Endothelial cell of umbilical vein (primary cell): ENCODE results near the gene POU2AF3. TPM values are rescaled to one million over a fixed set of nuclear protein-coding genes. Genes with fewer than 3 reads are reported as not detected.

Experiments used
- BruUV-seq: library from RNA; stranded (reverse); fragments of 400-500 nt; replicated peaks from 2 replicates; lab custom pipeline; 2021; lab: Mats Ljungman, UMichigan
- CTCF ChIA-PET: fragments of 300-600, 350-600 bp; sonication (Branson Sonifier 250); formaldehyde crosslinking; loops from one replicate; lab custom pipeline; 2021; ENCODE audit warnings: antibody characterized with exemption, inconsistent platforms; lab: Charles Lee
- POLR2A ChIA-PET: fragments of 300-600, 350-600 bp; sonication (Branson Sonifier 250); formaldehyde crosslinking; loops from one replicate; lab custom pipeline; 2021; ENCODE audit warnings: antibody characterized with exemption, inconsistent platforms; lab: Charles Lee
- DNase-seq: peaks from one replicate; pipeline ENCODE4 v3.0.0-alpha.2; 2011; ENCODE audit warnings: low read depth, low spot score
- FAIRE-seq: peaks from 2 replicates; lab custom pipeline; 2011; peaks lifted over from hg19 to GRCh38; lab: Jason Lieb, UNC
- H2AFZ ChIP-seq: 2 replicates; pipeline ENCODE4 v1.6.0; 2012; ENCODE audit warnings: low read depth, low read length, control low read depth, inconsistent platforms
- H3K27ac ChIP-seq: 2 replicates; pipeline ENCODE4 v1.5.1; 2011; ENCODE audit warnings: low read depth, mild to moderate bottlenecking, control low read depth, low read length, moderate library complexity; ENCODE audit not compliant: insufficient read depth
- H3K27me3 ChIP-seq, 2 experiments: 2 replicates each; pipeline versions ENCODE4 v1.6.0 to v1.6.1; 2011; ENCODE audit warnings: low read length in 2 of 2, mixed read lengths in 1 of 2; ENCODE audit not compliant: control insufficient read depth in 2 of 2, insufficient read depth in 2 of 2
- H3K36me3 ChIP-seq, 2 experiments: 2 replicates in 1 of 2; 3 replicates in 1 of 2; pipeline ENCODE4 v1.5.1; 2011; ENCODE audit warnings: low read length in 2 of 2, mild to moderate bottlenecking in 1 of 2, moderate library complexity in 1 of 2; ENCODE audit not compliant: control insufficient read depth in 2 of 2, insufficient read depth in 2 of 2; ENCODE audit errors: extremely low read depth in 1 of 2
- H3K4me1 ChIP-seq: 3 replicates; pipeline ENCODE4 v1.5.1; 2011; ENCODE audit warnings: mild to moderate bottlenecking, low read length; ENCODE audit not compliant: control insufficient read depth, insufficient read depth; ENCODE audit errors: extremely low read depth
- H3K4me2 ChIP-seq: 2 replicates; pipeline ENCODE4 v1.6.1; 2011; ENCODE audit warnings: low read length, control low read depth, mixed read lengths; ENCODE audit not compliant: insufficient read depth
- H3K4me3 ChIP-seq, 3 experiments: fragments of 200-600 bp in 1 of 3; sonication (generic), shearing (Covaris generic) in 1 of 3; replicated peaks in 1 of 3; 2 replicates each; pipeline ENCODE4 v1.5.1; 2011 to 2016; ENCODE audit warnings: control low read depth in 3 of 3, low read length in 3 of 3, mild to moderate bottlenecking in 2 of 3, inconsistent platforms in 1 of 3, low read depth in 1 of 3, moderate library complexity in 1 of 3; ENCODE audit not compliant: insufficient read depth in 1 of 3
- H3K79me2 ChIP-seq: 2 replicates; pipeline ENCODE4 v1.6.0; 2012; ENCODE audit warnings: low read length, inconsistent platforms; ENCODE audit not compliant: control insufficient read depth, insufficient read depth
- H3K9ac ChIP-seq: replicated peaks from 2 replicates; pipeline ENCODE3; 2011; ENCODE audit warnings: low read length, control low read depth; ENCODE audit not compliant: insufficient read depth; ENCODE audit errors: extremely low read depth
- H3K9me1 ChIP-seq: replicated peaks from 3 replicates; pipeline ENCODE4 v1.6.0; 2011; ENCODE audit warnings: mild to moderate bottlenecking, low read length; ENCODE audit not compliant: control insufficient read depth, insufficient read depth; ENCODE audit errors: extremely low read depth
- H3K9me3 ChIP-seq: replicated peaks from 2 replicates; pipeline ENCODE4 v1.5.1; 2012; ENCODE audit warnings: low read length, inconsistent platforms; ENCODE audit not compliant: control insufficient read depth, insufficient read depth
- H4K20me1 ChIP-seq: replicated peaks from 2 replicates; pipeline ENCODE3; 2011; ENCODE audit warnings: mild to moderate bottlenecking, low read length; ENCODE audit not compliant: control insufficient read depth, insufficient read depth; ENCODE audit errors: extremely low read depth
- EZH2 ChIP-seq: IDR thresholded peaks from 2 replicates; pipeline ENCODE4 v1.6.1; 2012; ENCODE audit warnings: borderline replicate concordance, low read depth, mild to moderate bottlenecking, moderate library complexity, low read length, inconsistent platforms; ENCODE audit not compliant: severe bottlenecking
- FOS ChIP-seq: IDR thresholded peaks from 2 replicates; pipeline ENCODE4 v1.6.1; 2011; ENCODE audit warnings: mild to moderate bottlenecking, low read length, moderate library complexity, borderline replicate concordance; ENCODE audit not compliant: insufficient read depth
- GATA2 ChIP-seq: IDR thresholded peaks from 2 replicates; pipeline ENCODE4 v1.7.0; 2011; ENCODE audit warnings: low read depth, mild to moderate bottlenecking, moderate library complexity, mixed read lengths, low read length; ENCODE audit not compliant: insufficient read length, insufficient read depth
- JUN ChIP-seq: IDR thresholded peaks from 2 replicates; pipeline ENCODE4 v1.6.1; 2011; ENCODE audit warnings: borderline replicate concordance, low read depth; ENCODE audit not compliant: insufficient read length, insufficient read depth
- MAX ChIP-seq: IDR thresholded peaks from 2 replicates; pipeline ENCODE4 v1.6.1; 2011; ENCODE audit not compliant: insufficient read depth, insufficient read length
- MYC ChIP-seq: IDR thresholded peaks from one replicate; pipeline ENCODE4 v1.6.1; 2011; ENCODE audit warnings: mild to moderate bottlenecking, low read depth, low read length
- POLR2A ChIP-seq: IDR thresholded peaks from 2 replicates; pipeline ENCODE4 v1.6.1; 2012; ENCODE audit warnings: low read depth, mild to moderate bottlenecking, control low read depth, low read length
- POLR2AphosphoS5 ChIP-seq: IDR thresholded peaks from 2 replicates; pipeline ENCODE4 v1.6.1; 2012; ENCODE audit warnings: low read depth, mild to moderate bottlenecking, control low read depth, low read length, moderate library complexity; ENCODE audit not compliant: insufficient read depth
- dilution Hi-C: fragments of 300-500 bp; cut with MboI; formaldehyde crosslinking; loops from one replicate; pipeline ENCODE4 v1.15.0; 2019; ENCODE audit warnings: low sequenced_read_pairs; ENCODE audit not compliant: extremely low pct_ligation_motif_present
- intact Hi-C: fragments of 100-400 bp; cut with micrococcal nuclease; formaldehyde crosslinking; loops from one replicate; pipeline ENCODE4 v1.10.0; 2022
- polyA plus RNA-seq, 4 experiments: library from polyadenylated mRNA; depleted of rRNA in 3 of 4; stranded (reverse) in 3 of 4; unstranded in 1 of 4; fragments of >200 nt; gene quantifications; 2 replicates each; pipeline versions ENCODE4 v1.2.1 to v1.2.3, GENCODE V29; 2011 to 2012; ENCODE audit warnings: missing spikeins in 1 of 4
- total RNA-seq: library from RNA; stranded (reverse); gene quantifications from 2 replicates; pipeline ENCODE4 v1.2.3, GENCODE V29; 2021
- TF ChIP-seq, protein P1 (sequence below), 2 donors: IDR thresholded peaks; 1 replicate in 1 of 2; 2 replicates in 1 of 2; pipeline ENCODE4 v1.5.1; 2011; ENCODE audit warnings: low read length in 2 of 2, mild to moderate bottlenecking in 2 of 2, moderate library complexity in 2 of 2, control low read depth in 1 of 2, inconsistent platforms in 1 of 2, low read depth in 1 of 2; ENCODE audit not compliant: insufficient read depth in 1 of 2; ENCODE audit errors: extremely low read depth in 1 of 2

The POU2AF3 gene
- total and polyA plus RNA-seq, 2 donors (not counting 3 experiments of a cell fraction or from before 2014, with no cell fraction given), result not detected

DNA sequence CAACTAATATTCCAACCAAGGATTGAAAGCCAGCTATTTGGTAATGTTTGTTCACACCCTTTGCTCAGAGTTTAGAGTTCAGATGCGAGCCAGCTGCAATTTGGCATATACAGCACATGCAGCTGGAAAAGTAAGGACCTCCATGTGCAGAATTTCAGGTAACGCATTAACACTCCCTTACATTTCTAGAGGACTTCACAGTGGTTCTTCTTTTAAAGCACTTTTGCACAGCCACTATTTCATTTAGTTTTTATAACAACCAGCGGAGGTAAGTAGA lies 3.4 kb downstream of the POU2AF3 start:
- POLR2A ChIA-PET, result no interaction called here
- Histone ChIP-seq H4K20me1 (no peaks in the 10 kb centered on the region), H3K4me1 (no peaks in the 10 kb centered on the region), H3K36me3 (no peaks in the 10 kb centered on the region), H2AFZ (no peak overlapping the region), H3K27me3 (peaks cover 29 to 52% of the 10 kb centered on the region in 2 experiments), H3K27ac (no peak overlapping the region), H3K4me3 (no peak overlapping the region), H3K9me3 (no peaks in the 10 kb centered on the region), H3K79me2 (no peaks in the 10 kb centered on the region), H3K9ac (no peak overlapping the region), H3K4me2 (no peak overlapping the region), H3K9me1 (no peaks in the 10 kb centered on the region)
- FAIRE-seq (no peak), DNase-seq (no peak)
- dilution Hi-C loops (no loop called here), intact Hi-C loops (no loop called here)
- CTCF ChIA-PET, result interaction anchor here (1.4 kb wide), 1 partner anchor 127 kb away, joined by 5 read pairs; no protein-coding TSS in a partner anchor
- TF ChIP-seq POLR2A (no peak), MYC (no peak), EZH2 (no peak), FOS (no peak), JUN (no peak), GATA2 (no peak)
- no TSS peak for BruUV-seq

GRCh38 chr11:111302298-111302697 lies 4.0 kb downstream of the POU2AF3 start:
- no peaks in the 10 kb centered on the region for H3K9me3 ChIP-seq
- no peak overlapping the region for H3K4me2 ChIP-seq
- TF ChIP-seq MYC (no peak), GATA2 (no peak), FOS (no peak), MAX (no peak), POLR2A (no peak), JUN (no peak), POLR2AphosphoS5 (no peak), EZH2 (no peak)
- TF ChIP-seq, protein P1, sequence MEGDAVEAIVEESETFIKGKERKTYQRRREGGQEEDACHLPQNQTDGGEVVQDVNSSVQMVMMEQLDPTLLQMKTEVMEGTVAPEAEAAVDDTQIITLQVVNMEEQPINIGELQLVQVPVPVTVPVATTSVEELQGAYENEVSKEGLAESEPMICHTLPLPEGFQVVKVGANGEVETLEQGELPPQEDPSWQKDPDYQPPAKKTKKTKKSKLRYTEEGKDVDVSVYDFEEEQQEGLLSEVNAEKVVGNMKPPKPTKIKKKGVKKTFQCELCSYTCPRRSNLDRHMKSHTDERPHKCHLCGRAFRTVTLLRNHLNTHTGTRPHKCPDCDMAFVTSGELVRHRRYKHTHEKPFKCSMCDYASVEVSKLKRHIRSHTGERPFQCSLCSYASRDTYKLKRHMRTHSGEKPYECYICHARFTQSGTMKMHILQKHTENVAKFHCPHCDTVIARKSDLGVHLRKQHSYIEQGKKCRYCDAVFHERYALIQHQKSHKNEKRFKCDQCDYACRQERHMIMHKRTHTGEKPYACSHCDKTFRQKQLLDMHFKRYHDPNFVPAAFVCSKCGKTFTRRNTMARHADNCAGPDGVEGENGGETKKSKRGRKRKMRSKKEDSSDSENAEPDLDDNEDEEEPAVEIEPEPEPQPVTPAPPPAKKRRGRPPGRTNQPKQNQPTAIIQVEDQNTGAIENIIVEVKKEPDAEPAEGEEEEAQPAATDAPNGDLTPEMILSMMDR (IDR thresholded peaks at IDR 0.05; ENCODE audit: extremely low read depth in 1 of 2, insufficient read depth in 1 of 2, low read depth in 1 of 2, low read length in 2 of 2), result no peak
- BruUV-seq, result no TSS peak
- no peaks in the 10 kb centered on the region for H3K36me3 ChIP-seq
- H3K79me2 ChIP-seq, result no peaks in the 10 kb centered on the region
- DNase-seq (no peak), FAIRE-seq (no peak)
- ChIA-PET CTCF (no interaction called here), POLR2A (no interaction called here)
- no peak overlapping the region for H3K4me3 ChIP-seq
- no peak overlapping the region for H2AFZ ChIP-seq
- H3K9me1 ChIP-seq, result no peaks in the 10 kb centered on the region
- dilution Hi-C loops (no loop called here), intact Hi-C loops (no loop called here)
- H3K9ac ChIP-seq, result no peak overlapping the region
- H4K20me1 ChIP-seq, result no peaks in the 10 kb centered on the region
- no peaks in the 10 kb centered on the region for H3K4me1 ChIP-seq
- peaks cover 28 to 52% of the 10 kb centered on the region in 2 experiments for H3K27me3 ChIP-seq
- no peak overlapping the region for H3K27ac ChIP-seq
